HCT116 (cell line): Measurements from ENCODE around the gene VWA5B1. TPM values are rescaled to one million over a fixed set of nuclear protein-coding genes. Genes with fewer than 3 reads are reported as not detected.

Experiments used
- ATAC-seq: fragments of 200-7000 bp; cut with Tn5 transposase; 2 replicates; pipeline ENCODE4 v1.9.1; 2020; ENCODE audit warnings: mild to moderate bottlenecking, moderate library complexity
- BruUV-seq: library from RNA; stranded (reverse); fragments of 400-500 nt; replicated peaks from 2 replicates; lab custom pipeline; 2021; lab: Mats Ljungman, UMichigan
- CTCF ChIA-PET: fragments of 300-600 bp; sonication (Branson Sonifier 250); formaldehyde crosslinking; loops from one replicate; lab custom pipeline; 2021; ENCODE audit warnings: antibody characterized with exemption; lab: Charles Lee
- POLR2A ChIA-PET: fragments of 300-600, 350-600 bp; sonication (Branson Sonifier 250); formaldehyde crosslinking; loops from one replicate; lab custom pipeline; 2021; ENCODE audit warnings: antibody characterized with exemption; lab: Charles Lee
- RAD21 ChIA-PET, 2 experiments: fragments of 300-600 bp; sonication (Branson Sonifier 250); formaldehyde crosslinking; loops; one replicate each; lab custom pipeline; 2023; ENCODE audit warnings: low total read pairs in 2 of 2; ENCODE audit not compliant: uncharacterized antibody in 2 of 2, unreplicated experiment in 2 of 2, low non-redundant PET in 1 of 2; lab: Charles Lee
- DNase-seq: peaks from one replicate; pipeline ENCODE4 v3.0.0-alpha.2; 2010; ENCODE audit warnings: low read depth, low spot score
- H2AFZ ChIP-seq: fragments of 200-600 bp; shearing (Covaris generic), sonication (generic); 2 replicates; pipeline ENCODE4 v1.6.1; 2017; ENCODE audit warnings: low read depth, mixed run types, mixed read lengths, antibody characterized with exemption, low read length; ENCODE audit not compliant: poor library complexity, severe bottlenecking
- H3K27ac ChIP-seq: 2 replicates; pipeline ENCODE4 v1.5.1; 2012; ENCODE audit warnings: low read depth, low read length
- H3K27me3 ChIP-seq: fragments of 200-600 bp; sonication (generic); 2 replicates; pipeline ENCODE4 v1.6.1; 2016; ENCODE audit warnings: mixed run types, low read length, mixed read lengths; ENCODE audit not compliant: insufficient read depth
- H3K36me3 ChIP-seq, 2 experiments: fragments of 200-500 bp in 1 of 2; fragments of 200-600 bp in 1 of 2; sonication (Bioruptor generic) in 1 of 2; sonication (generic) in 1 of 2; 2 replicates each; pipeline versions ENCODE4 v1.5.1 to v1.6.1; 2014 to 2016; ENCODE audit warnings: low read length in 2 of 2, inconsistent platforms in 1 of 2, mixed read lengths in 1 of 2, mixed run types in 1 of 2; ENCODE audit not compliant: insufficient read depth in 2 of 2, control insufficient read depth in 1 of 2
- H3K4me1 ChIP-seq, 2 experiments: fragments of 200-600 bp in 1 of 2; sonication (generic) in 1 of 2; 2 replicates each; pipeline versions ENCODE4 v1.5.1 to v1.6.1; 2012 to 2017; ENCODE audit warnings: low read length in 2 of 2, inconsistent platforms in 1 of 2, mild to moderate bottlenecking in 1 of 2, mixed read lengths in 1 of 2, mixed run types in 1 of 2, moderate library complexity in 1 of 2; ENCODE audit not compliant: insufficient read depth in 2 of 2, control insufficient read depth in 1 of 2
- H3K4me2 ChIP-seq: fragments of 200-600 bp; sonication (generic); 2 replicates; pipeline ENCODE4 v1.6.1; 2017; ENCODE audit warnings: mixed run types, low read length, mixed read lengths
- H3K4me3 ChIP-seq, 2 experiments: fragments of 200-600 bp in 1 of 2; sonication (generic) in 1 of 2; replicated peaks in 1 of 2; 2 replicates each; pipeline ENCODE4 v1.5.1; 2011 to 2016; ENCODE audit warnings: low read length in 2 of 2, control low read depth in 1 of 2, low read depth in 1 of 2, mild to moderate bottlenecking in 1 of 2, mixed read lengths in 1 of 2, mixed run types in 1 of 2
- H3K79me2 ChIP-seq: fragments of 200-600 bp; sonication (generic); 2 replicates; pipeline ENCODE4 v1.6.1; 2017; ENCODE audit warnings: mild to moderate bottlenecking, mixed run types, low read length, moderate library complexity, mixed read lengths; ENCODE audit not compliant: insufficient read depth
- H3K9ac ChIP-seq: fragments of 200-600 bp; sonication (generic); 2 replicates; pipeline ENCODE4 v1.6.1; 2016; ENCODE audit warnings: low read length, mixed read lengths
- H3K9me2 ChIP-seq: fragments of 200-600 bp; sonication (generic), shearing (Covaris generic); 2 replicates; pipeline ENCODE4 v1.6.1; 2017; ENCODE audit warnings: mixed run types, mild to moderate bottlenecking, moderate library complexity; ENCODE audit not compliant: insufficient read depth
- H3K9me3 ChIP-seq, 2 experiments: fragments of 200-500 bp in 1 of 2; fragments of 200-600 bp in 1 of 2; sonication (Bioruptor generic) in 1 of 2; sonication (generic) in 1 of 2; 2 replicates each; pipeline ENCODE4 v1.6.1; 2014 to 2017; ENCODE audit warnings: low read length in 2 of 2, mixed read lengths in 2 of 2, inconsistent platforms in 1 of 2, low read depth in 1 of 2, mild to moderate bottlenecking in 1 of 2, mixed run types in 1 of 2, moderate library complexity in 1 of 2; ENCODE audit not compliant: control insufficient read depth in 1 of 2, insufficient read depth in 1 of 2
- H4K20me1 ChIP-seq: fragments of 200-600 bp; sonication (generic), shearing (Covaris generic); 2 replicates; pipeline ENCODE4 v1.6.1; 2017; ENCODE audit warnings: mixed run types, mild to moderate bottlenecking, moderate library complexity; ENCODE audit not compliant: insufficient read depth
- ATF3 ChIP-seq: IDR thresholded peaks from 2 replicates; pipeline ENCODE4 v1.6.1; 2012
- CBX3 ChIP-seq: IDR thresholded peaks from 2 replicates; pipeline ENCODE4 v1.6.1; 2012; ENCODE audit warnings: low read depth
- CEBPB ChIP-seq: IDR thresholded peaks from 2 replicates; pipeline ENCODE4 v1.6.1; 2012; ENCODE audit warnings: low read depth
- CTCF ChIP-seq, 3 experiments: fragments of 200-600 bp in 1 of 3; sonication (generic) in 1 of 3; IDR thresholded peaks in 2 of 3; conservative IDR thresholded peaks in 1 of 3; 2 replicates each; pipeline ENCODE4 v1.5.1; 2012 to 2017; ENCODE audit warnings: low read depth in 2 of 3, low read length in 2 of 3, antibody characterized with exemption in 1 of 3, borderline replicate concordance in 1 of 3, control low read depth in 1 of 3, mild to moderate bottlenecking in 1 of 3, mixed read lengths in 1 of 3, mixed run types in 1 of 3, moderate library complexity in 1 of 3; ENCODE audit not compliant: insufficient read depth in 1 of 3
- EGR1 ChIP-seq: IDR thresholded peaks from 2 replicates; pipeline ENCODE4 v1.6.1; 2012; ENCODE audit warnings: low read depth
- ELF1 ChIP-seq: IDR thresholded peaks from 2 replicates; pipeline ENCODE4 v1.6.1; 2012; ENCODE audit warnings: low read depth, borderline replicate concordance
- EZH2 ChIP-seq: fragments of 200-600 bp; sonication (generic); IDR thresholded peaks from 2 replicates; pipeline ENCODE4 v1.6.1; 2017; ENCODE audit warnings: antibody characterized with exemption, mixed run types
- EZH2phosphoT487 ChIP-seq: fragments of 200-600 bp; IDR thresholded peaks from 2 replicates; pipeline ENCODE4 v1.6.1; 2018; ENCODE audit warnings: antibody characterized with exemption, borderline replicate concordance
- FOSL1 ChIP-seq: IDR thresholded peaks from 2 replicates; pipeline ENCODE4 v1.6.1; 2012; ENCODE audit warnings: low read depth
- JUND ChIP-seq: IDR thresholded peaks from 2 replicates; pipeline ENCODE4 v1.6.1; 2012
- MAX ChIP-seq: IDR thresholded peaks from 2 replicates; pipeline ENCODE4 v1.6.1; 2012
- POLR2AphosphoS5 ChIP-seq: IDR thresholded peaks from 2 replicates; pipeline ENCODE4 v1.6.1; 2011; ENCODE audit warnings: mild to moderate bottlenecking, low read depth, low read length, moderate library complexity
- RAD21 ChIP-seq: IDR thresholded peaks from 2 replicates; pipeline ENCODE4 v1.6.1; 2012; ENCODE audit warnings: low read depth, mild to moderate bottlenecking
- REST ChIP-seq: IDR thresholded peaks from 2 replicates; pipeline ENCODE4 v1.6.1; 2012; ENCODE audit warnings: low read depth
- SIN3A ChIP-seq: IDR thresholded peaks from 2 replicates; pipeline ENCODE4 v1.6.1; 2012; ENCODE audit warnings: low read depth
- SRF ChIP-seq: IDR thresholded peaks from 2 replicates; pipeline ENCODE4 v1.6.1; 2012; ENCODE audit warnings: low read depth
- YY1 ChIP-seq: IDR thresholded peaks from 2 replicates; pipeline ENCODE4 v1.6.1; 2011; ENCODE audit warnings: low read length, low read depth, moderate library complexity, mild to moderate bottlenecking; ENCODE audit not compliant: insufficient replicate concordance; ENCODE audit errors: extremely low read depth
- ZBTB33 ChIP-seq: IDR thresholded peaks from 2 replicates; pipeline ENCODE4 v1.6.1; 2011; ENCODE audit warnings: mild to moderate bottlenecking, low read length, moderate library complexity; ENCODE audit not compliant: insufficient replicate concordance; ENCODE audit errors: extremely low read depth
- ZFX ChIP-seq: fragments of 450-650 bp; IDR thresholded peaks from 2 replicates; pipeline ENCODE4 v1.6.1; 2017
- ZNF274 ChIP-seq: fragments of 200-500 bp; sonication (Bioruptor generic); IDR thresholded peaks from 2 replicates; pipeline ENCODE4 v1.6.1; 2014; ENCODE audit warnings: mild to moderate bottlenecking, low read depth, low read length, inconsistent platforms
- intact Hi-C: fragments of 100-400 bp; cut with micrococcal nuclease; formaldehyde crosslinking; loops from 2 replicates; pipeline ENCODE4 v1.10.0; 2022
- total RNA-seq: library from RNA; stranded (reverse); gene quantifications from one replicate; pipeline ENCODE4 v1.2.1, GENCODE V29; 2021; ENCODE audit not compliant: unreplicated experiment

VWA5B1 gene
- total RNA-seq, 1 experiment from 2014 or later, result not detected

- CTCF ChIA-PET, result no interaction called here
- intact Hi-C loops, result no loop called here
Observed at GRCh38 chr1:20321573-20321972, 30.9 kb downstream of the VWA5B1 start.

More at GRCh38 chr1:20321573-20321972, 30.9 kb downstream of the VWA5B1 start:
- no TSS peak for BruUV-seq
- Histone ChIP-seq H3K36me3 (no peaks in the 10 kb centered on the region), H3K9me3 (no peaks in the 10 kb centered on the region), H2AFZ (no peak overlapping the region), H4K20me1 (no peaks in the 10 kb centered on the region), H3K4me1 (no peaks in the 10 kb centered on the region), H3K27me3 (peaks cover 21% of the 10 kb centered on the region; the same call in 1 of the 2 replicates), H3K79me2 (no peaks in the 10 kb centered on the region), H3K9me2 (no peaks in the 10 kb centered on the region), H3K4me3 (no peak overlapping the region), H3K9ac (no peak overlapping the region), H3K27ac (no peak overlapping the region), H3K4me2 (no peak overlapping the region)
- ChIA-PET RAD21 (no interaction called here), POLR2A (no interaction called here)
- no peak for ATAC-seq
- DNase-seq, result no peak
- TF ChIP-seq POLR2AphosphoS5, result no peak
- TF ChIP-seq ZFX, result no peak
- no peak for TF ChIP-seq JUND
- no peak for TF ChIP-seq ZNF274
- no peak for TF ChIP-seq CTCF (IDR thresholded peaks at IDR 0.05 in 2 of 3, conservative IDR thresholded peaks at IDR 0.05 in 1 of 3; ENCODE audit: borderline replicate concordance in 1 of 3, insufficient read depth in 1 of 3, low read depth in 2 of 3, low read length in 2 of 3)
- no peak for TF ChIP-seq EZH2phosphoT487
- no peak for TF ChIP-seq CEBPB
- no peak for TF ChIP-seq SIN3A
- TF ChIP-seq RAD21, result no peak
- no peak for TF ChIP-seq EGR1
- TF ChIP-seq YY1, result no peak
- TF ChIP-seq REST, result no peak
- no peak for TF ChIP-seq SRF
- no peak for TF ChIP-seq MAX
- no peak for TF ChIP-seq ELF1
- no peak for TF ChIP-seq ZBTB33
- no peak for TF ChIP-seq ATF3
- no peak for TF ChIP-seq EZH2
- TF ChIP-seq FOSL1, result no peak
- TF ChIP-seq CBX3, result no peak
